Liver (tissue), 9 donors: ENCODE data around the gene SATB2. TPM values are rescaled to one million over a fixed set of nuclear protein-coding genes. Genes with fewer than 3 reads are reported as not detected.

ENCODE experiments used
- DNase-seq: peaks from one replicate; pipeline ENCODE4 v3.0.0-alpha.2; 2017; ENCODE audit warnings: low spot score
- H3K27ac ChIP-seq, 2 donors: one replicate each; pipeline ENCODE4 v1.7.0; 2013; ENCODE audit warnings: inconsistent platforms in 2 of 2, low read length in 2 of 2, control low read depth in 1 of 2, low read depth in 1 of 2, mild to moderate bottlenecking in 1 of 2
- H3K27me3 ChIP-seq, 4 donors: one replicate each; pipeline versions ENCODE4 v1.6.1 to v1.7.0; 2013; ENCODE audit warnings: low read length in 3 of 4, inconsistent platforms in 1 of 4, mild to moderate bottlenecking in 1 of 4, moderate library complexity in 1 of 4; ENCODE audit not compliant: control insufficient read depth in 4 of 4, insufficient read depth in 4 of 4
- H3K36me3 ChIP-seq, 4 donors: one replicate each; pipeline versions ENCODE4 v1.6.1 to v1.7.0; 2013; ENCODE audit warnings: low read length in 3 of 4, mild to moderate bottlenecking in 3 of 4, low read depth in 1 of 4, moderate library complexity in 1 of 4; ENCODE audit not compliant: control insufficient read depth in 4 of 4, insufficient read depth in 3 of 4
- H3K4me1 ChIP-seq, 4 donors: one replicate each; pipeline versions ENCODE4 v1.6.1 to v1.7.0; 2013; ENCODE audit warnings: low read length in 3 of 4, mild to moderate bottlenecking in 3 of 4, moderate library complexity in 1 of 4; ENCODE audit not compliant: control insufficient read depth in 4 of 4, insufficient read depth in 4 of 4
- H3K4me3 ChIP-seq, 3 donors: one replicate each; pipeline versions ENCODE4 v1.6.1 to v1.7.0; 2013; ENCODE audit warnings: low read length in 3 of 3, control low read depth in 1 of 3, low read depth in 1 of 3, mild to moderate bottlenecking in 1 of 3
- H3K9ac ChIP-seq, 2 donors: one replicate each; pipeline ENCODE4 v1.7.0; 2013; ENCODE audit warnings: low read length in 2 of 2, mild to moderate bottlenecking in 2 of 2, moderate library complexity in 2 of 2, control low read depth in 1 of 2, low read depth in 1 of 2
- H3K9me3 ChIP-seq, 4 donors: one replicate each; pipeline versions ENCODE4 v1.6.1 to v1.7.0; 2013; ENCODE audit warnings: low read length in 3 of 4; ENCODE audit not compliant: control insufficient read depth in 4 of 4
- EGR1 ChIP-seq, 2 donors: IDR thresholded peaks; 2 replicates each; pipeline ENCODE4 v1.6.1; 2016 to 2018; ENCODE audit warnings: antibody characterized with exemption in 2 of 2, low read depth in 2 of 2
- WGBS: extraction: QIAGEN DNeasy Blood & Tissue Kit; methylation state at CpG from one replicate; pipeline ENCODE4 v1.1.7; 2013; 5-methylcytosine and 5-hydroxymethylcytosine counted together
- polyA plus RNA-seq, 2 donors: library from polyadenylated mRNA; stranded (reverse) in 1 of 2; unstranded in 1 of 2; fragments of 200-250 nt in 1 of 2; fragments of >200 nt in 1 of 2; fragmentation: Nextera tagmentation in 1 of 2; extraction: Ambion mirVana in 1 of 2; gene quantifications; one replicate each; pipeline versions ENCODE4 v1.2.1 to v1.2.3, GENCODE V29; 2013 to 2015
- total RNA-seq, 2 donors: library from RNA; depleted of rRNA; stranded (reverse); fragments of >200 nt; gene quantifications; one replicate each; pipeline ENCODE4 v1.2.3, GENCODE V29; 2014
- TF ChIP-seq, protein P1 (sequence below): IDR thresholded peaks from 2 replicates; pipeline ENCODE4 v1.6.1; 2016; ENCODE audit warnings: antibody characterized with exemption, mild to moderate bottlenecking
- TF ChIP-seq, protein P2 (sequence below): IDR thresholded peaks from 2 replicates; pipeline ENCODE4 v1.6.1; 2016; ENCODE audit warnings: antibody characterized with exemption
- TF ChIP-seq, protein P3 (sequence below): fragments of 150-350 bp; IDR thresholded peaks from 2 replicates; pipeline ENCODE4 v1.5.1; 2017; ENCODE audit warnings: improper control_type of control experiment, low read depth, low read length; ENCODE audit not compliant: missing input control
- donor health status: healthy.
- donor health status: healthy.
- donor health status: healthy.
- donor health status: healthy.
- donor health status: healthy.

The SATB2 gene
- total and polyA plus RNA-seq, 4 donors = 0.19 to 2.3 (median 0.91) TPM

DNA sequence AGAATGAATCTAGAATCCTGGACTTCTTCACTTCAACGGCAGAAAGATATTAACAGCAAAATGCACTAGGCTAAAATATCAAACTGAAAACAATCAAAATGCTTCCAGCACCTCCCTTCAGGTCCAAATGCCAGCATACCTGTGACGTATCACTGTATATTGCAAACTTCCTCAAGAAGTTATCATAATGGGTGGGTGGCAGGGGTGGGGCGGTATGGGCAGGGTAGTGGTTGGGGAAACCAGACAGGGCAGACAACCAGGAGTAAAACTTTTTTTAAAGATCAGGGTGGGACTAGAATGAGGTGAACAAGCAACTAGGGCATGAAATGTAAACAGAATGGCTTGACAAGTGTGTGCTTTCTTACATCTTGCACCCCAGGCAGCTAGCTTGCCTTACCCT is 140.9 kb downstream of the SATB2 start:
- 90% methylated on average over 3 of the region's 3 CpGs for WGBS

DNA sequence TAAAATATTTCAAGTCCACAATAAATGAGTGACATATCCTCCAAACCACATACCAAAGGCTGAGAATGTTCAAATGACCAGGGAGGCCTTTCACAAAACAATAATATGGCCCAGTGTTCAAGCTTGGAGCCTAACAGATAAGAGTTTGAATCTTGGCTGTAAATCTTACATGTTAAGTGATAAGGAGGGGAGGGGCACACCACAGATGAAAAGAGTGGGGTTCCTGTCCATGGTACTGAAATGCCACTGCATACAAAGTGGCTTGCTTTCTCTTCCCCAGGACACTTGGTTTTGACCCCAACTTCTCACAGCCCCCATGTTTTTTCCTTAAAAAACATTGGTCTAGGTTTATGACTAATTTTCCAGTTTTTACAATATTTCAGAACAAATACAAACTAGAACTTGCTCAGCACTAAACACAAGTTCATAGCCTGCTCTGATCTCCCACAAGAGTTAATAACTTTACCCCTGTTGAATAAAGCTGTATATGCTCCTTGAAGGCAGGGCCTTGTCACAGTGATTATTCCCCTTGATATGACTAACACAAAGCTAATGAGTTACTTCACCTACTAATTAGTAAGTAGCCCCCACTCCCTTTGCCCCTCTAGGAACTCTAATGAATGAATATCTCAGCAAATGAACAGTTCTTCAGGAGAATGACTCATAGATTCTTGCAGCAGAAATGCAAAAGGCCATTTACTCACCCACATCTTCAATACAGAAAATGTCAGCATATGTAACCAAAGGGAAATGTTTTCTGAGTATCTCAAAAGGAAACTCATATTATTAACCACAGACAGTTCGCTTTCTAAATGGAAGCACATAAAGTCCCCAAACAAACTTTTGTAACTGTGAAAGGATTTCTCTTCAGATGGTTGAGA is 142.2 kb downstream of the SATB2 start:
- Histone ChIP-seq H3K36me3 (no peaks in the 10 kb centered on the region), H3K27ac (no peak overlapping the region), H3K9ac (no peak overlapping the region), H3K4me3 (no peak overlapping the region), H3K4me1 (no peaks in the 10 kb centered on the region), H3K27me3 (no peaks in the 10 kb centered on the region), H3K9me3 (no peaks in the 10 kb centered on the region)
- DNase-seq = no peak
- TF ChIP-seq, protein P1, sequence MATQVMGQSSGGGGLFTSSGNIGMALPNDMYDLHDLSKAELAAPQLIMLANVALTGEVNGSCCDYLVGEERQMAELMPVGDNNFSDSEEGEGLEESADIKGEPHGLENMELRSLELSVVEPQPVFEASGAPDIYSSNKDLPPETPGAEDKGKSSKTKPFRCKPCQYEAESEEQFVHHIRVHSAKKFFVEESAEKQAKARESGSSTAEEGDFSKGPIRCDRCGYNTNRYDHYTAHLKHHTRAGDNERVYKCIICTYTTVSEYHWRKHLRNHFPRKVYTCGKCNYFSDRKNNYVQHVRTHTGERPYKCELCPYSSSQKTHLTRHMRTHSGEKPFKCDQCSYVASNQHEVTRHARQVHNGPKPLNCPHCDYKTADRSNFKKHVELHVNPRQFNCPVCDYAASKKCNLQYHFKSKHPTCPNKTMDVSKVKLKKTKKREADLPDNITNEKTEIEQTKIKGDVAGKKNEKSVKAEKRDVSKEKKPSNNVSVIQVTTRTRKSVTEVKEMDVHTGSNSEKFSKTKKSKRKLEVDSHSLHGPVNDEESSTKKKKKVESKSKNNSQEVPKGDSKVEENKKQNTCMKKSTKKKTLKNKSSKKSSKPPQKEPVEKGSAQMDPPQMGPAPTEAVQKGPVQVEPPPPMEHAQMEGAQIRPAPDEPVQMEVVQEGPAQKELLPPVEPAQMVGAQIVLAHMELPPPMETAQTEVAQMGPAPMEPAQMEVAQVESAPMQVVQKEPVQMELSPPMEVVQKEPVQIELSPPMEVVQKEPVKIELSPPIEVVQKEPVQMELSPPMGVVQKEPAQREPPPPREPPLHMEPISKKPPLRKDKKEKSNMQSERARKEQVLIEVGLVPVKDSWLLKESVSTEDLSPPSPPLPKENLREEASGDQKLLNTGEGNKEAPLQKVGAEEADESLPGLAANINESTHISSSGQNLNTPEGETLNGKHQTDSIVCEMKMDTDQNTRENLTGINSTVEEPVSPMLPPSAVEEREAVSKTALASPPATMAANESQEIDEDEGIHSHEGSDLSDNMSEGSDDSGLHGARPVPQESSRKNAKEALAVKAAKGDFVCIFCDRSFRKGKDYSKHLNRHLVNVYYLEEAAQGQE = peak; percentile 97
- TF ChIP-seq, protein P2, sequence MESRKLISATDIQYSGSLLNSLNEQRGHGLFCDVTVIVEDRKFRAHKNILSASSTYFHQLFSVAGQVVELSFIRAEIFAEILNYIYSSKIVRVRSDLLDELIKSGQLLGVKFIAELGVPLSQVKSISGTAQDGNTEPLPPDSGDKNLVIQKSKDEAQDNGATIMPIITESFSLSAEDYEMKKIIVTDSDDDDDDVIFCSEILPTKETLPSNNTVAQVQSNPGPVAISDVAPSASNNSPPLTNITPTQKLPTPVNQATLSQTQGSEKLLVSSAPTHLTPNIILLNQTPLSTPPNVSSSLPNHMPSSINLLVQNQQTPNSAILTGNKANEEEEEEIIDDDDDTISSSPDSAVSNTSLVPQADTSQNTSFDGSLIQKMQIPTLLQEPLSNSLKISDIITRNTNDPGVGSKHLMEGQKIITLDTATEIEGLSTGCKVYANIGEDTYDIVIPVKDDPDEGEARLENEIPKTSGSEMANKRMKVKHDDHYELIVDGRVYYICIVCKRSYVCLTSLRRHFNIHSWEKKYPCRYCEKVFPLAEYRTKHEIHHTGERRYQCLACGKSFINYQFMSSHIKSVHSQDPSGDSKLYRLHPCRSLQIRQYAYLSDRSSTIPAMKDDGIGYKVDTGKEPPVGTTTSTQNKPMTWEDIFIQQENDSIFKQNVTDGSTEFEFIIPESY = no peak
- TF ChIP-seq, protein P3, sequence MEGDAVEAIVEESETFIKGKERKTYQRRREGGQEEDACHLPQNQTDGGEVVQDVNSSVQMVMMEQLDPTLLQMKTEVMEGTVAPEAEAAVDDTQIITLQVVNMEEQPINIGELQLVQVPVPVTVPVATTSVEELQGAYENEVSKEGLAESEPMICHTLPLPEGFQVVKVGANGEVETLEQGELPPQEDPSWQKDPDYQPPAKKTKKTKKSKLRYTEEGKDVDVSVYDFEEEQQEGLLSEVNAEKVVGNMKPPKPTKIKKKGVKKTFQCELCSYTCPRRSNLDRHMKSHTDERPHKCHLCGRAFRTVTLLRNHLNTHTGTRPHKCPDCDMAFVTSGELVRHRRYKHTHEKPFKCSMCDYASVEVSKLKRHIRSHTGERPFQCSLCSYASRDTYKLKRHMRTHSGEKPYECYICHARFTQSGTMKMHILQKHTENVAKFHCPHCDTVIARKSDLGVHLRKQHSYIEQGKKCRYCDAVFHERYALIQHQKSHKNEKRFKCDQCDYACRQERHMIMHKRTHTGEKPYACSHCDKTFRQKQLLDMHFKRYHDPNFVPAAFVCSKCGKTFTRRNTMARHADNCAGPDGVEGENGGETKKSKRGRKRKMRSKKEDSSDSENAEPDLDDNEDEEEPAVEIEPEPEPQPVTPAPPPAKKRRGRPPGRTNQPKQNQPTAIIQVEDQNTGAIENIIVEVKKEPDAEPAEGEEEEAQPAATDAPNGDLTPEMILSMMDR = no peak
- WGBS = 86% methylated on average over 1 of the region's 1 CpG

More for the DNA sequence above, 140.9 kb downstream of the SATB2 start:
- no peaks in the 10 kb centered on the region for H3K4me1 ChIP-seq
- no peaks in the 10 kb centered on the region for H3K36me3 ChIP-seq
- H3K4me3 ChIP-seq = no peak overlapping the region
- H3K9me3 ChIP-seq = no peaks in the 10 kb centered on the region
- no peaks in the 10 kb centered on the region for H3K27me3 ChIP-seq
- no peak for TF ChIP-seq EGR1 (IDR thresholded peaks at IDR 0.05; ENCODE audit: low read depth in 2 of 2)
- TF ChIP-seq, protein P1 = no peak
- TF ChIP-seq, protein P2 = no peak
- no peak overlapping the region for H3K9ac ChIP-seq
- H3K27ac ChIP-seq = no peak overlapping the region
- DNase-seq = no peak
